Measurements from ENCODE around the gene CLIC4. TPM values are rescaled to one million over a fixed set of nuclear protein-coding genes. Genes with fewer than 3 reads are reported as not detected.

Gene CLIC4
- polyA plus RNA-seq, 3 donors: 9.7 to 38.1 (median 24.6) TPM

- Mint-ChIP-seq H3K27me3 (ENCODE audit: low read depth in 3 of 3) (peaks cover 0 to 3% (median 2%) of the 10 kb centered on the region in 3 donors), H3K9me3 (peaks cover 0 to 4% (median 2%) of the 10 kb centered on the region in 7 donors), H3K36me3 (peaks cover 16 to 23% of the 10 kb centered on the region in 2 donors), H3K4me1 (peaks cover 21% of the 10 kb centered on the region), H3K4me3 (no peak overlapping the region), H3K27ac (no peak overlapping the region)
- H3K4me1 ChIP-seq (ENCODE audit: control insufficient read depth in 1 of 2, insufficient read depth in 2 of 2, low read length in 2 of 2): peaks cover 0 to 14% of the 10 kb centered on the region in 2 donors
- H3K79me2 ChIP-seq (ENCODE audit: insufficient read depth, low read length): no peaks in the 10 kb centered on the region
- no peak overlapping the region for H3K4me2 ChIP-seq (replicated peaks; ENCODE audit: extremely low read depth, low read length, poor library complexity, severe bottlenecking)
- TF ChIP-seq CTCF (IDR thresholded peaks at IDR 0.05): no peak
- no peaks in the 10 kb centered on the region for H3K27me3 ChIP-seq (ENCODE audit: control insufficient read depth in 2 of 2, insufficient read depth in 2 of 2, low read length in 2 of 2)
- 89% methylated on average over 1 of the region's 3 CpGs for WGBS (ENCODE audit: insufficient coverage)
- DNase-seq: no peak
- H3K9me3 ChIP-seq (replicated peaks in 1 of 2; ENCODE audit: control insufficient read depth in 1 of 2, insufficient read depth in 1 of 2, low read length in 2 of 2): no peaks in the 10 kb centered on the region
- H3K4me3 ChIP-seq (replicated peaks in 1 of 3; ENCODE audit: low read depth in 2 of 3, low read length in 3 of 3): no peak overlapping the region
- no peak overlapping the region for H2AFZ ChIP-seq (ENCODE audit: insufficient read depth, low read depth, low read length, poor library complexity, severe bottlenecking)
- no peak overlapping the region for H3K27ac ChIP-seq (ENCODE audit: low read depth in 1 of 2, low read length in 2 of 2)
- no peak overlapping the region for H3K9ac ChIP-seq (ENCODE audit: insufficient read depth, low read length, poor library complexity, severe bottlenecking)
- intact Hi-C loops (cut with micrococcal nuclease): loop anchor here in 1 of 2 donors (10.0 kb wide), 1 partner anchor 70 kb away; no protein-coding TSS in a partner anchor
- H4K20me1 ChIP-seq (ENCODE audit: insufficient read depth, low read length): no peaks in the 10 kb centered on the region
- H3K36me3 ChIP-seq (replicated peaks in 1 of 2; ENCODE audit: control insufficient read depth in 1 of 2, insufficient read depth in 2 of 2, low read length in 2 of 2): peaks cover 4% of the 10 kb centered on the region in 2 donors
Observed at GRCh38 chr1:24825174-24825573, 79.9 kb downstream of the CLIC4 start.

GRCh38 chr1:24826510-24826909 is 81.3 kb downstream of the CLIC4 start:
- no peak overlapping the region for H3K4me3 Mint-ChIP-seq
- H3K4me1 Mint-ChIP-seq: peaks cover 21% of the 10 kb centered on the region

More at GRCh38 chr1:24826510-24826909, 81.3 kb downstream of the CLIC4 start:
- H3K9me3 ChIP-seq (replicated peaks in 1 of 2; ENCODE audit: control insufficient read depth in 1 of 2, insufficient read depth in 1 of 2, low read length in 2 of 2): no peaks in the 10 kb centered on the region
- H3K36me3 ChIP-seq (replicated peaks in 1 of 2; ENCODE audit: control insufficient read depth in 1 of 2, insufficient read depth in 2 of 2, low read length in 2 of 2): peaks cover 4% of the 10 kb centered on the region in 2 donors
- no peak overlapping the region for H2AFZ ChIP-seq (ENCODE audit: insufficient read depth, low read depth, low read length, poor library complexity, severe bottlenecking)
- intact Hi-C loops (cut with micrococcal nuclease): loop anchor here in 1 of 2 donors (10.0 kb wide), 1 partner anchor 72 kb away; no protein-coding TSS in a partner anchor
- Mint-ChIP-seq H3K27me3 (ENCODE audit: low read depth in 3 of 3) (peaks cover 0 to 2% (median 2%) of the 10 kb centered on the region in 3 donors), H3K36me3 (peaks cover 16 to 23% of the 10 kb centered on the region in 2 donors), H3K27ac (peak overlapping the region in 1 of 7 donors; percentile 16), H3K9me3 (peaks cover 0 to 4% (median 2%) of the 10 kb centered on the region in 7 donors)
- H3K79me2 ChIP-seq (ENCODE audit: insufficient read depth, low read length): no peaks in the 10 kb centered on the region
- H4K20me1 ChIP-seq (ENCODE audit: insufficient read depth, low read length): peaks cover 6% of the 10 kb centered on the region
- no peak for TF ChIP-seq CTCF (IDR thresholded peaks at IDR 0.05)
- H3K9ac ChIP-seq (ENCODE audit: insufficient read depth, low read length, poor library complexity, severe bottlenecking): no peak overlapping the region
- H3K4me3 ChIP-seq (replicated peaks in 1 of 3; ENCODE audit: low read depth in 2 of 3, low read length in 3 of 3): no peak overlapping the region
- H3K4me2 ChIP-seq (replicated peaks; ENCODE audit: extremely low read depth, low read length, poor library complexity, severe bottlenecking): no peak overlapping the region
- peaks cover 0 to 14% of the 10 kb centered on the region in 2 donors for H3K4me1 ChIP-seq (ENCODE audit: control insufficient read depth in 1 of 2, insufficient read depth in 2 of 2, low read length in 2 of 2)
- H3K27ac ChIP-seq (ENCODE audit: low read depth in 1 of 2, low read length in 2 of 2): no peak overlapping the region
- no peaks in the 10 kb centered on the region for H3K27me3 ChIP-seq (ENCODE audit: control insufficient read depth in 2 of 2, insufficient read depth in 2 of 2, low read length in 2 of 2)
- no CpG with 5 or more reads among the region's 1 CpG for WGBS (ENCODE audit: insufficient coverage)
- no peak for DNase-seq
